Activated naive CD8-positive, alpha-beta T cell treated with anti-CD3 and anti-CD28 coated beads, Interleukin-2, amount 50 U/mL, for 24 hours (primary cell): Measurements from ENCODE around the gene CTF1.

Experiments used
- ATAC-seq: fragments of 150-1000 bp; cut with Tn5 transposase; one replicate; pipeline ENCODE4 v1.10.0; 2021
- DNase-seq: peaks from one replicate; pipeline ENCODE4 v3.0.0; 2021
- H3K27ac Mint-ChIP-seq: one replicate; pipeline ENCODE4 v1.8.0; 2021; ENCODE audit warnings: mild to moderate bottlenecking, mixed read lengths
- H3K27me3 Mint-ChIP-seq: one replicate; pipeline ENCODE4 v1.8.0; 2021; ENCODE audit warnings: mixed read lengths
- H3K36me3 Mint-ChIP-seq: one replicate; pipeline ENCODE4 v1.8.0; 2021; ENCODE audit warnings: low read depth, mixed read lengths
- H3K4me1 Mint-ChIP-seq: one replicate; pipeline ENCODE4 v1.8.0; 2021; ENCODE audit warnings: mixed read lengths
- H3K4me3 Mint-ChIP-seq: one replicate; pipeline ENCODE4 v1.8.0; 2021; ENCODE audit warnings: mild to moderate bottlenecking, moderate library complexity, mixed read lengths
- H3K9me3 Mint-ChIP-seq: one replicate; pipeline ENCODE4 v1.8.0; 2021; ENCODE audit warnings: mixed read lengths

CTF1 gene

GRCh38 chr16:30912794-30913412 is 16.5 kb downstream of the CTF1 start:
- Mint-ChIP-seq H3K4me3 (no peak overlapping the region), H3K36me3 (no peaks in the 10 kb centered on the region), H3K4me1 (peaks cover under 1% of the 10 kb centered on the region), H3K27ac (no peak overlapping the region), H3K27me3 (no peaks in the 10 kb centered on the region), H3K9me3 (no peaks in the 10 kb centered on the region)
- DNase-seq (no peak), ATAC-seq (no peak)

GRCh38 chr16:30914830-30915229 is 18.4 kb downstream of the CTF1 start:
- ATAC-seq (no peak), DNase-seq (no peak)
- no peaks in the 10 kb centered on the region for H3K27me3 Mint-ChIP-seq
- no peaks in the 10 kb centered on the region for H3K4me1 Mint-ChIP-seq
- no peaks in the 10 kb centered on the region for H3K9me3 Mint-ChIP-seq
- H3K36me3 Mint-ChIP-seq, result no peaks in the 10 kb centered on the region
- H3K4me3 Mint-ChIP-seq, result no peak overlapping the region
- no peak overlapping the region for H3K27ac Mint-ChIP-seq

GRCh38 chr16:30918614-30919013 is 22.2 kb downstream of the CTF1 start:
- no peak for ATAC-seq
- Mint-ChIP-seq H3K9me3 (no peaks in the 10 kb centered on the region), H3K36me3 (no peaks in the 10 kb centered on the region), H3K27ac (no peak overlapping the region), H3K27me3 (no peaks in the 10 kb centered on the region), H3K4me3 (no peak overlapping the region), H3K4me1 (peaks cover 6% of the 10 kb centered on the region)
- DNase-seq, result no peak

- H3K27ac Mint-ChIP-seq, result no peak overlapping the region
- no peaks in the 10 kb centered on the region for H3K27me3 Mint-ChIP-seq
- DNase-seq, result no peak
- H3K4me1 Mint-ChIP-seq, result peaks cover 10% of the 10 kb centered on the region
- peaks cover under 1% of the 10 kb centered on the region for H3K36me3 Mint-ChIP-seq
- ATAC-seq, result no peak
- peak overlapping the region; percentile 21 for H3K4me3 Mint-ChIP-seq
- H3K9me3 Mint-ChIP-seq, result no peaks in the 10 kb centered on the region
Measured at GRCh38 chr16:30920891-30921290, 24.5 kb downstream of the CTF1 start.

- H3K27ac Mint-ChIP-seq, result peak overlapping the region; percentile 99
- DNase-seq (no peak), ATAC-seq (no peak)
- no peaks in the 10 kb centered on the region for H3K27me3 Mint-ChIP-seq
- H3K4me1 Mint-ChIP-seq, result peaks cover 13% of the 10 kb centered on the region
- H3K36me3 Mint-ChIP-seq, result peaks cover 2% of the 10 kb centered on the region
- no peaks in the 10 kb centered on the region for H3K9me3 Mint-ChIP-seq
- H3K4me3 Mint-ChIP-seq, result peak overlapping the region; percentile 97
Measured at GRCh38 chr16:30921459-30921747, 25.0 kb downstream of the CTF1 start.

GRCh38 chr16:30921748-30922419 is 25.5 kb downstream of the CTF1 start:
- Mint-ChIP-seq H3K4me3 (peak overlapping the region; percentile 97), H3K27ac (peak overlapping the region; percentile 99), H3K36me3 (peaks cover 2% of the 10 kb centered on the region), H3K9me3 (no peaks in the 10 kb centered on the region), H3K4me1 (peaks cover 13% of the 10 kb centered on the region), H3K27me3 (no peaks in the 10 kb centered on the region)
- peak; percentile 90 for DNase-seq
- ATAC-seq, result no peak

GRCh38 chr16:30922420-30922959 is 26.1 kb downstream of the CTF1 start:
- Mint-ChIP-seq H3K4me1 (peaks cover 13% of the 10 kb centered on the region), H3K27me3 (no peaks in the 10 kb centered on the region), H3K36me3 (peaks cover 2% of the 10 kb centered on the region), H3K9me3 (no peaks in the 10 kb centered on the region), H3K4me3 (peak overlapping the region; percentile 97), H3K27ac (peak overlapping the region; percentile 99)
- ATAC-seq (peak; percentile 84), DNase-seq (peak; percentile 99)

- Mint-ChIP-seq H3K36me3 (peaks cover 2% of the 10 kb centered on the region), H3K4me1 (peaks cover 13% of the 10 kb centered on the region), H3K27ac (peak overlapping the region; percentile 99), H3K4me3 (peak overlapping the region; percentile 97), H3K9me3 (no peaks in the 10 kb centered on the region), H3K27me3 (no peaks in the 10 kb centered on the region)
- DNase-seq (peak; percentile 97), ATAC-seq (peak; percentile 79)
Measured at GRCh38 chr16:30922960-30923535, 26.6 kb downstream of the CTF1 start.

GRCh38 chr16:30923554-30924075 is 27.2 kb downstream of the CTF1 start, which contains the start of gene FBXL19:
Gene FBXL19 (plus strand): TSS chr16:30923572. CDS start chr16:30925755, 2,183 bp downstream.
- no peak for DNase-seq
- H3K27me3 Mint-ChIP-seq, result no peaks in the 10 kb centered on the region

GRCh38 chr16:30924076-30924912 is 27.9 kb downstream of the CTF1 start:
- H3K4me3 Mint-ChIP-seq, result peak overlapping the region; percentile 77

More at GRCh38 chr16:30923554-30924075, 27.2 kb downstream of the CTF1 start, which contains the start of gene FBXL19:
- ATAC-seq, result no peak
- Mint-ChIP-seq H3K27ac (peak within 1 kb of the TSS; percentile 99), H3K4me3 (peak within 1 kb of the TSS; percentile 97), H3K9me3 (no peaks in the 10 kb centered on the region), H3K36me3 (peaks cover 2% of the 10 kb centered on the region), H3K4me1 (peaks cover 13% of the 10 kb centered on the region)

GRCh38 chr16:30924913-30925631 is 28.7 kb downstream of the CTF1 start:
- DNase-seq (no peak), ATAC-seq (no peak)
- peak overlapping the region; percentile 77 for H3K4me3 Mint-ChIP-seq
- no peaks in the 10 kb centered on the region for H3K27me3 Mint-ChIP-seq
- H3K36me3 Mint-ChIP-seq, result peaks cover 2% of the 10 kb centered on the region
- H3K27ac Mint-ChIP-seq, result peak overlapping the region; percentile 8
- H3K4me1 Mint-ChIP-seq, result peaks cover 13% of the 10 kb centered on the region
- H3K9me3 Mint-ChIP-seq, result no peaks in the 10 kb centered on the region

More at GRCh38 chr16:30924076-30924912, 27.9 kb downstream of the CTF1 start:
- ATAC-seq (no peak), DNase-seq (no peak)
- H3K27ac Mint-ChIP-seq, result peak overlapping the region; percentile 18
- H3K9me3 Mint-ChIP-seq, result no peaks in the 10 kb centered on the region
- H3K27me3 Mint-ChIP-seq, result no peaks in the 10 kb centered on the region
- peaks cover 13% of the 10 kb centered on the region for H3K4me1 Mint-ChIP-seq
- peaks cover 2% of the 10 kb centered on the region for H3K36me3 Mint-ChIP-seq

GRCh38 chr16:30925632-30925987 is 29.2 kb downstream of the CTF1 start:
- peak overlapping the region; percentile 25 for H3K4me3 Mint-ChIP-seq

GRCh38 chr16:30925995-30926811 is 29.8 kb downstream of the CTF1 start:
- Mint-ChIP-seq H3K36me3 (peaks cover 6% of the 10 kb centered on the region), H3K9me3 (no peaks in the 10 kb centered on the region), H3K27me3 (no peaks in the 10 kb centered on the region), H3K4me3 (peak overlapping the region; percentile 25), H3K27ac (no peak overlapping the region), H3K4me1 (peaks cover 13% of the 10 kb centered on the region)
- DNase-seq, result no peak
- ATAC-seq, result no peak

More at GRCh38 chr16:30925632-30925987, 29.2 kb downstream of the CTF1 start:
- DNase-seq (no peak), ATAC-seq (no peak)
- H3K4me1 Mint-ChIP-seq, result peaks cover 13% of the 10 kb centered on the region
- no peaks in the 10 kb centered on the region for H3K27me3 Mint-ChIP-seq
- no peaks in the 10 kb centered on the region for H3K9me3 Mint-ChIP-seq
- H3K27ac Mint-ChIP-seq, result no peak overlapping the region
- H3K36me3 Mint-ChIP-seq, result peaks cover 5% of the 10 kb centered on the region
